ENCODE results near the gene MIB1.

- no peak for TF ChIP-seq ZNF384 (IDR thresholded peaks at IDR 0.05)
- TF ChIP-seq L3MBTL2 (conservative IDR thresholded peaks at IDR 0.05), result no peak
- TF ChIP-seq FOXM1 (IDR thresholded peaks at IDR 0.05; ENCODE audit: borderline replicate concordance), result no peak
- no peak for TF ChIP-seq LEF1 (IDR thresholded peaks at IDR 0.05; ENCODE audit: borderline replicate concordance)
- no peak for TF ChIP-seq BHLHE40 (IDR thresholded peaks at IDR 0.05; ENCODE audit: borderline replicate concordance)
- no peak for TF ChIP-seq TARDBP (IDR thresholded peaks at IDR 0.05)
- no peak for TF ChIP-seq HDGF (IDR thresholded peaks at IDR 0.05; ENCODE audit: borderline replicate concordance)
- no peak for TF ChIP-seq PKNOX1 (IDR thresholded peaks at IDR 0.05)
- TF ChIP-seq FOXA1 (IDR thresholded peaks at IDR 0.05), result no peak
Observed at GRCh38 chr18:21857871-21858270, 117.3 kb downstream of the MIB1 start.
